ENCODE measurements around the gene RPS6KL1.

Gene RPS6KL1

DNA sequence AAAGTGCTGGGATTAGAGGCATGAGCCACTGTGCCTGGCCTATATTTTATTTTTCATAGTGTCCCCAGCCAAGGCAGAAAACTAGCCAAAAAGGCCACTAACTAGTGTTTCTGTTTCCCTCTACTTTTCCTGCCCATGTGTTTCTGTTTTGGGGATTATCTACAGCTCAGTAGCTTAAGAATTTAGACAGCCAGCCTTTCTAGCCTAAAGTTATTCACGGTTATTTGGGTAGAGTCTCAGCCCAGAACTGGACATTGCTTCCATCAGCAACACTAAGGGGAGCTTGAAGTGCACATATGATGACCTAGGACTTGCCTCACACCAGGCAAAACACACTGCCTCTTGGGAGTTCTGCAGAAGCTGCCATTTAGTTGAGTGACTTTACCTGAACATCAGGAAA, 65.0 kb downstream of the RPS6KL1 start:
- Histone ChIP-seq H3K36me3 (ENCODE audit: insufficient read depth) (no peaks in the 10 kb centered on the region), H3K27ac (no peak overlapping the region), H3K9ac (no peak overlapping the region), H3K4me3 (IDR thresholded peaks at IDR 0.05; ENCODE audit: insufficient read depth, low read depth, low read length) (no peak overlapping the region), H3K4me1 (ENCODE audit: low read depth, poor library complexity, severe bottlenecking) (peaks cover 5% of the 10 kb centered on the region), H4K20me1 (ENCODE audit: insufficient read depth) (no peaks in the 10 kb centered on the region), H3K27me3 (ENCODE audit: insufficient read depth, low read depth) (no peaks in the 10 kb centered on the region), H3K4me2 (no peak overlapping the region), H3K79me2 (ENCODE audit: insufficient read depth, low read depth) (no peaks in the 10 kb centered on the region), H2AFZ (ENCODE audit: low read depth) (no peak overlapping the region)
- TF ChIP-seq, protein P1, sequence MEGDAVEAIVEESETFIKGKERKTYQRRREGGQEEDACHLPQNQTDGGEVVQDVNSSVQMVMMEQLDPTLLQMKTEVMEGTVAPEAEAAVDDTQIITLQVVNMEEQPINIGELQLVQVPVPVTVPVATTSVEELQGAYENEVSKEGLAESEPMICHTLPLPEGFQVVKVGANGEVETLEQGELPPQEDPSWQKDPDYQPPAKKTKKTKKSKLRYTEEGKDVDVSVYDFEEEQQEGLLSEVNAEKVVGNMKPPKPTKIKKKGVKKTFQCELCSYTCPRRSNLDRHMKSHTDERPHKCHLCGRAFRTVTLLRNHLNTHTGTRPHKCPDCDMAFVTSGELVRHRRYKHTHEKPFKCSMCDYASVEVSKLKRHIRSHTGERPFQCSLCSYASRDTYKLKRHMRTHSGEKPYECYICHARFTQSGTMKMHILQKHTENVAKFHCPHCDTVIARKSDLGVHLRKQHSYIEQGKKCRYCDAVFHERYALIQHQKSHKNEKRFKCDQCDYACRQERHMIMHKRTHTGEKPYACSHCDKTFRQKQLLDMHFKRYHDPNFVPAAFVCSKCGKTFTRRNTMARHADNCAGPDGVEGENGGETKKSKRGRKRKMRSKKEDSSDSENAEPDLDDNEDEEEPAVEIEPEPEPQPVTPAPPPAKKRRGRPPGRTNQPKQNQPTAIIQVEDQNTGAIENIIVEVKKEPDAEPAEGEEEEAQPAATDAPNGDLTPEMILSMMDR (conservative IDR thresholded peaks at IDR 0.05; ENCODE audit: low read depth, low read length): no peak

DNA sequence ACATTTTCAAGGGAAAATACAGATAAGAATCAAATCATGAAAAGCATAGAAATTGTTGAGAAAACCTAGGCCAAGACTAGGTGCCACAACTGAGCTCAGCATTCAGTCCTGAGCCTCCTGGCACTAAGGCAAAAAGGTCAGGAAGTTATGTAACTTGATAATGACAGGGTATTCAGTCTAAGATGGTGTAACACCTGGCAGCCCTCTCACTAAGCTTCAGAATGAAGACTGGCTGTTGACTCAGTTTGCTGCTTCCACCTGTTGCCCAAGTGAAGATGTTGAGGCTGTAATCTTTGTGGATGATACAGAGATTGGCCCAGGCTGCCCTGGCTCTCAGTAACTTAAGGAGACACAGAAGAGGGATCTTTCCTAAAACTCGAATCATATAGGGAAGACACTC, 66.7 kb downstream of the RPS6KL1 start:
- Histone ChIP-seq H3K9ac (no peak overlapping the region), H4K20me1 (ENCODE audit: insufficient read depth) (no peaks in the 10 kb centered on the region), H3K4me2 (no peak overlapping the region), H3K79me2 (ENCODE audit: insufficient read depth, low read depth) (no peaks in the 10 kb centered on the region), H3K27ac (no peak overlapping the region), H2AFZ (ENCODE audit: low read depth) (no peak overlapping the region), H3K4me3 (IDR thresholded peaks at IDR 0.05; ENCODE audit: insufficient read depth, low read depth, low read length) (no peak overlapping the region), H3K4me1 (ENCODE audit: low read depth, poor library complexity, severe bottlenecking) (peaks cover 5% of the 10 kb centered on the region), H3K36me3 (ENCODE audit: insufficient read depth) (no peaks in the 10 kb centered on the region), H3K27me3 (ENCODE audit: insufficient read depth, low read depth) (no peaks in the 10 kb centered on the region)
- TF ChIP-seq, protein P1 (conservative IDR thresholded peaks at IDR 0.05; ENCODE audit: low read depth, low read length): no peak

DNA sequence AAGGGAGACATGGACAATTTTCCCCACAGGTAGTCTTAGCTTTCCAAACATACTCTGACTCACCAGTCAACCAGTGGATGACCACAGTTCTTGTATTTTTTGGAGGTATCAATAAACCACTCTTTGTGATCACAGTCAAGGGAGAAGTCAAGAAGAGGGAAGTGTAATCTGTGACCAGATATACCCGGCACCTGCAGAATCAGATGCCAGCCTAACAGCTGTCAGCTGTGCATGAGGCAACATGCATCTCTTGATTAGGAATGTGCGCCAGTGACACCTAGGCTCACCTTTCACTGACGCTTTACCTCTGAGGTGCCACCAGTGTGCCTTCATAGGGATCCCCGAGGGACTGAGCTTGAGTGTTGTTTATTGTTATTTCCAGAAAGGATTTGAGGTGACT, 67.1 kb downstream of the RPS6KL1 start:
- Histone ChIP-seq H3K4me1 (ENCODE audit: low read depth, poor library complexity, severe bottlenecking) (peaks cover 5% of the 10 kb centered on the region), H3K27ac (no peak overlapping the region), H3K9ac (no peak overlapping the region), H4K20me1 (ENCODE audit: insufficient read depth) (no peaks in the 10 kb centered on the region), H3K4me3 (IDR thresholded peaks at IDR 0.05; ENCODE audit: insufficient read depth, low read depth, low read length) (no peak overlapping the region), H3K36me3 (ENCODE audit: insufficient read depth) (no peaks in the 10 kb centered on the region), H3K4me2 (no peak overlapping the region), H3K79me2 (ENCODE audit: insufficient read depth, low read depth) (no peaks in the 10 kb centered on the region), H2AFZ (ENCODE audit: low read depth) (no peak overlapping the region), H3K27me3 (ENCODE audit: insufficient read depth, low read depth) (no peaks in the 10 kb centered on the region)
- TF ChIP-seq, protein P1 (conservative IDR thresholded peaks at IDR 0.05; ENCODE audit: low read depth, low read length): no peak

DNA sequence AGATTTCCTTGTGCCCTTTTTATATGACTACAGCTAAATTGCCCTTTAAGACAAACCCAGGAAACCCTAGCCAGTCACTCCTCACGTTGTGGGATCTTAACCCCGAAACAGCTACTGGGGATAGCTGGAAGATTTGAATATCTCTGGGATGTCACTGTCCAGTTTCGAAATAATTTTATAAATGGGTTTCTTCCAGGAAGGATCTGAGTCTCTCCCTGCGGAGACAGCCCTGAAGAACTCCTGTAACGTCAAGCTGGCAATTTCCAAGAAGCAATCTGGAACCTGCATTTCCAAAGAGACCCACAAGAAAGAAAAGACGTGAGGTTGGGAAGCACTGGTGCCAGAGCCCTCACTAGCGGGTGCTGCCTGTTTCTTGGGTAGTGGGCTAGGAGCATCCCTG, 68.0 kb downstream of the RPS6KL1 start:
- H2AFZ ChIP-seq (ENCODE audit: low read depth): no peak overlapping the region
- no peak overlapping the region for H3K9ac ChIP-seq
- TF ChIP-seq, protein P1 (conservative IDR thresholded peaks at IDR 0.05; ENCODE audit: low read depth, low read length): no peak
- no peaks in the 10 kb centered on the region for H3K79me2 ChIP-seq (ENCODE audit: insufficient read depth, low read depth)
- no peak overlapping the region for H3K27ac ChIP-seq
- H3K4me3 ChIP-seq (IDR thresholded peaks at IDR 0.05; ENCODE audit: insufficient read depth, low read depth, low read length): no peak overlapping the region
- no peaks in the 10 kb centered on the region for H3K4me1 ChIP-seq (ENCODE audit: low read depth, poor library complexity, severe bottlenecking)
- no peaks in the 10 kb centered on the region for H3K27me3 ChIP-seq (ENCODE audit: insufficient read depth, low read depth)
- no peaks in the 10 kb centered on the region for H3K36me3 ChIP-seq (ENCODE audit: insufficient read depth)
- H3K4me2 ChIP-seq: no peak overlapping the region
- H4K20me1 ChIP-seq (ENCODE audit: insufficient read depth): no peaks in the 10 kb centered on the region
